ENCODE data around the gene EHF. TPM values are rescaled to one million over a fixed set of nuclear protein-coding genes. Genes with fewer than 3 reads are reported as not detected.

The EHF gene
- total RNA-seq, 6 experiments from 2014 or later: 0.09 TPM; not detected in 5

GRCh38 chr11:34640924-34641275 is 20.0 kb downstream of the EHF start:
- peaks cover 60% of the 10 kb centered on the region for H3K4me1 Mint-ChIP-seq (ENCODE audit: low read depth)
- peaks cover 6% of the 10 kb centered on the region for H3K27me3 Mint-ChIP-seq (ENCODE audit: insufficient read depth)
- no peaks in the 10 kb centered on the region for H3K36me3 Mint-ChIP-seq (ENCODE audit: low read depth)
- no peak for DNase-seq
- no peaks in the 10 kb centered on the region for H3K9me3 Mint-ChIP-seq
- TF ChIP-seq, protein P1, sequence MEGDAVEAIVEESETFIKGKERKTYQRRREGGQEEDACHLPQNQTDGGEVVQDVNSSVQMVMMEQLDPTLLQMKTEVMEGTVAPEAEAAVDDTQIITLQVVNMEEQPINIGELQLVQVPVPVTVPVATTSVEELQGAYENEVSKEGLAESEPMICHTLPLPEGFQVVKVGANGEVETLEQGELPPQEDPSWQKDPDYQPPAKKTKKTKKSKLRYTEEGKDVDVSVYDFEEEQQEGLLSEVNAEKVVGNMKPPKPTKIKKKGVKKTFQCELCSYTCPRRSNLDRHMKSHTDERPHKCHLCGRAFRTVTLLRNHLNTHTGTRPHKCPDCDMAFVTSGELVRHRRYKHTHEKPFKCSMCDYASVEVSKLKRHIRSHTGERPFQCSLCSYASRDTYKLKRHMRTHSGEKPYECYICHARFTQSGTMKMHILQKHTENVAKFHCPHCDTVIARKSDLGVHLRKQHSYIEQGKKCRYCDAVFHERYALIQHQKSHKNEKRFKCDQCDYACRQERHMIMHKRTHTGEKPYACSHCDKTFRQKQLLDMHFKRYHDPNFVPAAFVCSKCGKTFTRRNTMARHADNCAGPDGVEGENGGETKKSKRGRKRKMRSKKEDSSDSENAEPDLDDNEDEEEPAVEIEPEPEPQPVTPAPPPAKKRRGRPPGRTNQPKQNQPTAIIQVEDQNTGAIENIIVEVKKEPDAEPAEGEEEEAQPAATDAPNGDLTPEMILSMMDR (IDR thresholded peaks at IDR 0.05): no peak
- H3K4me3 Mint-ChIP-seq: no peak overlapping the region
- no peak overlapping the region for H3K27ac Mint-ChIP-seq

DNA sequence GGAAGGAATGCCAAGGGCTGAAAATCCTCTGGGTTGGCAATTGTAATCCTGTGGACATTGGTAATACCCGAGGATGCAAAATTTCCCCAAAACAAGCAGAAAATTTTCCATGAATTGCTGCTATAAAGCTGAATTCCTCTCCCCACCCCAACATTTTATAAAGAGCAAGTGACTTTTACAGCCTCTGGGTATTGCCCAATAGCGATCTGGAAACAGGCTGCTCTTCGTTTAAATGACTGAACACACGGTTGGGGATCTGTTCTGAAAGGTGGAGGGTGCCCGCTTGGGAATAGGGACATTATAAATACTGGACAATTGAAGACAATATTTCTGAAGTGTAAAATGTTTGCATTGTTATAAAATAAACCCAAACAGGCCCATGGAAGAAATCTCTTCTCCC is 20.6 kb downstream of the EHF start:
- Mint-ChIP-seq H3K4me3 (no peak overlapping the region), H3K36me3 (ENCODE audit: low read depth) (no peaks in the 10 kb centered on the region), H3K4me1 (ENCODE audit: low read depth) (peaks cover 66% of the 10 kb centered on the region), H3K27ac (no peak overlapping the region), H3K9me3 (no peaks in the 10 kb centered on the region), H3K27me3 (ENCODE audit: insufficient read depth) (peaks cover 6% of the 10 kb centered on the region)
- TF ChIP-seq, protein P1 (IDR thresholded peaks at IDR 0.05): no peak
- DNase-seq: no peak

- DNase-seq: no peak
- H3K36me3 Mint-ChIP-seq (ENCODE audit: low read depth): no peaks in the 10 kb centered on the region
- H3K27me3 Mint-ChIP-seq (ENCODE audit: insufficient read depth): peaks cover 6% of the 10 kb centered on the region
- H3K4me1 Mint-ChIP-seq (ENCODE audit: low read depth): peaks cover 72% of the 10 kb centered on the region
- no peak overlapping the region for H3K27ac Mint-ChIP-seq
- TF ChIP-seq, protein P1 (IDR thresholded peaks at IDR 0.05): no peak
- no peak overlapping the region for H3K4me3 Mint-ChIP-seq
- no peaks in the 10 kb centered on the region for H3K9me3 Mint-ChIP-seq
These were observed 21.2 kb downstream of the EHF start for GRCh38 chr11:34642001-34642554.

GRCh38 chr11:34642873-34643272 is 22.0 kb downstream of the EHF start:
- no peak for DNase-seq
- H3K4me3 Mint-ChIP-seq: no peak overlapping the region
- peaks cover 80% of the 10 kb centered on the region for H3K4me1 Mint-ChIP-seq (ENCODE audit: low read depth)
- H3K27me3 Mint-ChIP-seq (ENCODE audit: insufficient read depth): peaks cover 6% of the 10 kb centered on the region
- no peak overlapping the region for H3K27ac Mint-ChIP-seq
- H3K36me3 Mint-ChIP-seq (ENCODE audit: low read depth): no peaks in the 10 kb centered on the region
- TF ChIP-seq, protein P1 (IDR thresholded peaks at IDR 0.05): no peak
- no peaks in the 10 kb centered on the region for H3K9me3 Mint-ChIP-seq

- Mint-ChIP-seq H3K36me3 (ENCODE audit: low read depth) (no peaks in the 10 kb centered on the region), H3K27ac (peak overlapping the region; percentile 91), H3K4me3 (no peak overlapping the region), H3K4me1 (ENCODE audit: low read depth) (peaks cover 82% of the 10 kb centered on the region), H3K27me3 (ENCODE audit: insufficient read depth) (peaks cover 6% of the 10 kb centered on the region), H3K9me3 (no peaks in the 10 kb centered on the region)
- DNase-seq: no peak
- TF ChIP-seq, protein P1 (IDR thresholded peaks at IDR 0.05): no peak
These were observed 22.4 kb downstream of the EHF start for GRCh38 chr11:34643311-34643710.

DNA sequence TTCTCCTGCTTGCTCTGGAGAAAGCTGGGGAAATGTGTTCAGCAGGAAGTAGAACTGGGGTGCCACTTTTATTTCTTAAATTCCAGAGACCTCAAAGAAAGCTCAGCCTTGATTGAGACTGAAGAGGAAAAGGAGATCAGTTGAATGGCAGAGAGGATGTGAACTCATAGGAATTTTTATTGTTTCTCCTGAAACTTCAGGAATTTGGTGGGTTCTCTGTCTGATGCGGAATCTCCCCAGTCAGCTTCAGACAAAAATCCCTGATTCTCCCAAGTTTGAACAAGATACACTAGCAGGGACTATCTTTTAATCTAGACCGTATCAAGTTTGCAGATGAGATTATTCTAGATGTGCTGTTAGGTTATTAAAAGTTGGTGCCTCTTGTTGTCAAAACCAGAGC is 23.0 kb downstream of the EHF start:
- H3K4me1 Mint-ChIP-seq (ENCODE audit: low read depth): peaks cover 82% of the 10 kb centered on the region
- TF ChIP-seq, protein P1 (IDR thresholded peaks at IDR 0.05): no peak
- no peaks in the 10 kb centered on the region for H3K36me3 Mint-ChIP-seq (ENCODE audit: low read depth)
- peak overlapping the region; percentile 91 for H3K27ac Mint-ChIP-seq
- H3K4me3 Mint-ChIP-seq: peak overlapping the region; percentile 65
- peaks cover 6% of the 10 kb centered on the region for H3K27me3 Mint-ChIP-seq (ENCODE audit: insufficient read depth)
- DNase-seq: no peak
- no peaks in the 10 kb centered on the region for H3K9me3 Mint-ChIP-seq

Measured in HFFc6 (cell line).